Brain microvascular endothelial cell (primary cell): ENCODE measurements around the gene LRIT2.

Experiments
- DNase-seq: peaks from one replicate; pipeline ENCODE4 v3.0.0-alpha.2; 2020
- H3K27ac ChIP-seq: fragments of 250-450 bp; sonication (Bioruptor Pico); 2 replicates; pipeline ENCODE4 v1.5.1; 2020; ENCODE audit warnings: mild to moderate bottlenecking, moderate library complexity
- H3K27me3 ChIP-seq: fragments of 250-450 bp; sonication (Bioruptor Pico); replicated peaks from 2 replicates; pipeline ENCODE4 v1.5.1; 2020; ENCODE audit warnings: mild to moderate bottlenecking
- H3K36me3 ChIP-seq: fragments of 250-450 bp; sonication (Bioruptor Pico); replicated peaks from 2 replicates; pipeline ENCODE4 v1.5.1; 2020; ENCODE audit warnings: mild to moderate bottlenecking
- H3K4me3 ChIP-seq: 2 replicates; pipeline ENCODE4 v1.5.1; 2011; ENCODE audit warnings: low read depth, mild to moderate bottlenecking, control low read depth, low read length, moderate library complexity
- CTCF ChIP-seq: IDR thresholded peaks from 2 replicates; pipeline ENCODE4 v1.5.1; 2011; ENCODE audit warnings: low read depth, mild to moderate bottlenecking, moderate library complexity, low read length, control low read depth, inconsistent platforms; ENCODE audit errors: missing control alignments
- in situ Hi-C: cut with HindIII; loops from 2 replicates; pipeline ENCODE4 v1.10.0; 2017; ENCODE audit warnings: low sequenced_read_pairs, low pct_ligation_motif_present

The LRIT2 gene

GRCh38 chr10:84230359-84230758 lies 5.0 kb upstream of the LRIT2 start:
- H3K4me3 ChIP-seq = no peak overlapping the region
- H3K27ac ChIP-seq = no peak overlapping the region
- in situ Hi-C loops = no loop called here
- H3K36me3 ChIP-seq = no peaks in the 10 kb centered on the region
- no peaks in the 10 kb centered on the region for H3K27me3 ChIP-seq
- no peak for TF ChIP-seq CTCF
- no peak for DNase-seq

- in situ Hi-C loops = no loop called here
- Histone ChIP-seq H3K27ac (no peak overlapping the region), H3K27me3 (no peaks in the 10 kb centered on the region), H3K36me3 (no peaks in the 10 kb centered on the region), H3K4me3 (no peak overlapping the region)
- no peak for DNase-seq
- no peak for TF ChIP-seq CTCF
Observed at GRCh38 chr10:84227810-84228209, 2.5 kb upstream of the LRIT2 start.

- Histone ChIP-seq H3K4me3 (no peak overlapping the region), H3K27ac (no peak overlapping the region), H3K36me3 (no peaks in the 10 kb centered on the region), H3K27me3 (no peaks in the 10 kb centered on the region)
- TF ChIP-seq CTCF = no peak
- in situ Hi-C loops = no loop called here
- DNase-seq = no peak
Observed at GRCh38 chr10:84226616-84227015, 1.3 kb upstream of the LRIT2 start.

- Histone ChIP-seq H3K4me3 (no peak overlapping the region), H3K36me3 (no peaks in the 10 kb centered on the region), H3K27ac (no peak overlapping the region), H3K27me3 (no peaks in the 10 kb centered on the region)
- DNase-seq = no peak
- TF ChIP-seq CTCF = no peak
- in situ Hi-C loops = no loop called here
Observed at GRCh38 chr10:84224411-84225028, 824 bp downstream of the LRIT2 start.

- Histone ChIP-seq H3K4me3 (no peak overlapping the region), H3K27me3 (no peaks in the 10 kb centered on the region), H3K36me3 (no peaks in the 10 kb centered on the region), H3K27ac (no peak overlapping the region)
- no peak for TF ChIP-seq CTCF
- DNase-seq = no peak
- in situ Hi-C loops = no loop called here
Observed at GRCh38 chr10:84221916-84222315, 3.4 kb downstream of the LRIT2 start.

GRCh38 chr10:84217746-84218145 lies 7.6 kb downstream of the LRIT2 start:
- in situ Hi-C loops = no loop called here
- no peak for DNase-seq
- H3K4me3 ChIP-seq = no peak overlapping the region
- H3K27me3 ChIP-seq = no peaks in the 10 kb centered on the region
- no peak overlapping the region for H3K27ac ChIP-seq
- H3K36me3 ChIP-seq = no peaks in the 10 kb centered on the region
- no peak for TF ChIP-seq CTCF
